GM18505 (cell line): Measurements from ENCODE around the gene ENTHD1.
"Not testable (repeated sequence)": the region's sequence is repeated elsewhere in the genome, so short reads cannot be mapped to it uniquely, and the experiment has no call there.

ENCODE experiments used
- ATAC-seq: cut with Tn5 transposase; IDR thresholded peaks from one replicate; pipeline ENCODE4 v1.9.1; 2021; ENCODE audit not compliant: unreplicated experiment
- POLR2A ChIP-seq: IDR thresholded peaks from 4 replicates; pipeline ENCODE4 v1.6.1; 2011; ENCODE audit warnings: borderline replicate concordance; ENCODE audit not compliant: insufficient read depth, insufficient read length; ENCODE audit errors: extremely low read depth

ENTHD1 gene

DNA sequence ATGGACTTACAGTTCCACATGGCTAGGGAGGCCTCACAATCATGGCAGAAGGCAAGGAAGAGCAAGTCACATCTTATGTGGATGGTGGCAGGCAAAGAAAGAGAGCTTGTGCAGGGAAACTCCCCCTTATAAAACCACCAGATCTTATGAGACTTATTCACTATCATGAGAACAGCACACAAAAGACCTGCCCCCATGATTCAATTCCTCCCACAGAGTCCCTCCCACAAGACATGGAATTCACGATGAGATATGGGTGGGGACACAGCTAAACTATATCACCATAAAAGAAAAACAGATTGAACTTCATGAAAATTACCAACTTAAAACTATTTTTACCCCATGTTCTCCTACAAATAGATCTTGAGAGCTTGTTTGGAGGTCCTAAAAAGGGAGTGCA is 19.6 kb downstream of the ENTHD1 start:
- no peak for TF ChIP-seq POLR2A
- ATAC-seq: no peak

- TF ChIP-seq POLR2A: no peak
- no peak for ATAC-seq
Measured at GRCh38 chr22:39872548-39872947, 21.0 kb downstream of the ENTHD1 start.

GRCh38 chr22:39871008-39871798 is 22.4 kb downstream of the ENTHD1 start:
- no peak for TF ChIP-seq POLR2A
- no peak for ATAC-seq

DNA sequence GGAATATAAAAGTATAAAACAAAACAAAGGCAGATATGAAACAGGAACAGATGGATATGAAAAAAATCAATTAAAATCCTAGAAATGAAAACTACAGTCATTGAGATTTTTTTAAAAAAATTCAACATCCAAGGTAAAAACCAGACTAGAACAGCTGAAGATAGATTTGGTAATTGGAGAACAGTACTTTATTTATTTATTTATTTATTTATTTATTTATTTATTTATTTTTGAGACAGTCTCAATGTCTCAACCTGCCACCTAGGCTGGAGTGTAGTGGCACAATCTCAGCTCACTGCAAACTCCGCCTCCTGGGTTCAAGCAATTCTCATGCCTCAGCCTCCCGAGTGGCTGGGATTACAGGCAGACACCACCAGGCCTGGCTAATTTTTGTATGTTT is 23.8 kb downstream of the ENTHD1 start:
- ATAC-seq: not testable (repeated sequence)

DNA sequence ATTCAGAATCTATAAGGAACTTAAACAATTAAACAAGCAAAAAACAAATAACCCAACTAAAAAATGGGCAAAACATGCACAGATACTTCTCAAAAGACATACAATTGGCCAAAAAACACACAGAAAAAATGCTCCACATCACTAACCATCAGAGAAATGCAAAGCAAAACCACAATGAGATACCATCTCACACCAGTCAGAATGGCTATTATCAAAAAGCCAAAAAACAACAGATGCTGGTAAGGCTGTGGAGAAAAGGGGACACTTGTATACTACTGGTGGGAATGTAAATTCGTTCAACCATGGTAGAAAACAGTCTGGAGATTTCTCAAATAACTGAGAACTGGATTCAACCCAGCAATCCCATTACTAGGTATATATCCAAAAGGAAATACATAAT is 24.8 kb downstream of the ENTHD1 start:
- TF ChIP-seq POLR2A: no peak
- ATAC-seq: no peak

GRCh38 chr22:39859903-39860588 is 33.5 kb downstream of the ENTHD1 start:
- no peak for ATAC-seq
- no peak for TF ChIP-seq POLR2A

DNA sequence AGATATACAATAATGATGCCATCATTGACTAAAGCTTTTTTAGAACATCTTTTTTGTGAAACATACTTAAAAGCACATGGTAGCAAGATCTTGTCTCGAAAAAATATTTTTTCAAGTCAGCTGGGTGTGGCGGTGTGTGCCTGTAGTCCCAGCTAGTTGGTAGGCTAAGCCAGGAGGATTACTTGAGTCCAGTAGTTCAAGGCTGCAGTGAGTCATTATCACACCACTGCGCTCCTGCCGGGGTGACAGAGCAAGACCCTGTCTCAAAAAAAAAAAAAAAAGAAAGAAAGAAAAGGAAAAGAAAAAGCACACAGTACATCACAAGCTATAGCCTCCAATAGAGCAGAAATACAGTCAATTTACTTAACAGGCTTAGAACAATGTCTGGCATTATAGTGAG is 37.0 kb downstream of the ENTHD1 start:
- no peak for ATAC-seq
- no peak for TF ChIP-seq POLR2A

DNA sequence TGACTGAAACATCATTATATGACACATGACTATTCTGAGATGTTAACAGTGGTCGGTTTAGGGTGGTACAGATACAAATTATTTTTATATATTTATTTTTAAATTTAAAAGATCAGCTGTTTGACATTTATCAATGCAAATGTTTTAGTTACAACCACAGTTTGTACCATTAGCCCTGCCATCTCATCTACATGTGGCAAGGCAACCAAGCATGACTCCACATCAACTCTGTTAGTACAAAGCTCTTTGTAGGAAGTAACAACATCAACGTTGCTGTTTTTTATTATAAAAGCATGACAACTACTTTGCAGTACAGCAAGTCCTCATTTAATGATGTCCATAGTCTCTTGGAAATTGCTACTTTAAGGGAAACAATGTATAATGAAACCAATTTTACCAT is 40.8 kb downstream of the ENTHD1 start:
- TF ChIP-seq POLR2A: no peak
- no peak for ATAC-seq

GRCh38 chr22:39851606-39852315 is 41.8 kb downstream of the ENTHD1 start:
- no peak for TF ChIP-seq POLR2A
- no peak for ATAC-seq

DNA sequence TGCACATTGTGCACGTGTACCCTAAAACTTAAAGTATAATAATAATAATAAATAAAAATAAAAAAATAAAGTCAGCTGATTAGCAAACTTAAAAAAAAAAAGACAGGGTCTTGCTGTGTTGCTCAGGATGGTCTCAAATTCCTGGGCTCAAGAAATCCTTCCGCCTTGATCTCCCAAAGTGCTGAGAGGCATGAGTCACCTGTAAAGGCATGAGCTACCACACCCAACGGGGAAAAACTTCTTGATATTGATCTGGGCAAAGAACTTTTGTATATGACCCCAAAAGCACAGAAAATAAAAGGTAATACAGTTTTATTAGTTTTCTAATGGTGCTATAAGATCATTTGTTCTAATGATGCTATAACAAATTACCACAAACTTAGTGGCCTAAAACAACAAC is 46.1 kb downstream of the ENTHD1 start:
- ATAC-seq: no peak
- TF ChIP-seq POLR2A: no peak

GRCh38 chr22:39846539-39846938 is 47.0 kb downstream of the ENTHD1 start:
- ATAC-seq: not testable (repeated sequence)

DNA sequence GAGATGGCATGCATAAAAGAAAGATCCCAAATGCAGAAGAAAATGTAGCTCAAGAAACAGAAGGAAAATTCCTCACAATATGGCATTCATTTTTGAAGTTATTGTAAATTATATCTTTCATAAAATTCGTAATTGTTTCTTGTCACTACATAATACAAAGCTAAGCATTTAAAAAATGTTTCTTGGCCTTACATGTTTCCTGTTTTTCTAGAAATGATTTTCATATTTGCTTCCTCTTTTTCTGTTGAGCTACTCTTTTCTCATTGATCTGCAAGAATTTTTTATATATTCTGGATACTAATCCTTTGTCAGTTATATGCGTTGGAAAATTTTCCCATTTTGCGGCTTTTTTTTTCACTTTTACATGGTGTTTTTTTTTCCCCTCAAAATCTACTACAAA is 48.0 kb downstream of the ENTHD1 start:
- no peak for TF ChIP-seq POLR2A
- ATAC-seq: no peak

GRCh38 chr22:39839917-39840510 is 53.5 kb downstream of the ENTHD1 start:
- no peak for ATAC-seq
- TF ChIP-seq POLR2A: no peak

GRCh38 chr22:39839204-39839603 is 54.4 kb downstream of the ENTHD1 start:
- TF ChIP-seq POLR2A: no peak
- no peak for ATAC-seq
